ENCODE data around the gene PRRC2B.

DNA sequence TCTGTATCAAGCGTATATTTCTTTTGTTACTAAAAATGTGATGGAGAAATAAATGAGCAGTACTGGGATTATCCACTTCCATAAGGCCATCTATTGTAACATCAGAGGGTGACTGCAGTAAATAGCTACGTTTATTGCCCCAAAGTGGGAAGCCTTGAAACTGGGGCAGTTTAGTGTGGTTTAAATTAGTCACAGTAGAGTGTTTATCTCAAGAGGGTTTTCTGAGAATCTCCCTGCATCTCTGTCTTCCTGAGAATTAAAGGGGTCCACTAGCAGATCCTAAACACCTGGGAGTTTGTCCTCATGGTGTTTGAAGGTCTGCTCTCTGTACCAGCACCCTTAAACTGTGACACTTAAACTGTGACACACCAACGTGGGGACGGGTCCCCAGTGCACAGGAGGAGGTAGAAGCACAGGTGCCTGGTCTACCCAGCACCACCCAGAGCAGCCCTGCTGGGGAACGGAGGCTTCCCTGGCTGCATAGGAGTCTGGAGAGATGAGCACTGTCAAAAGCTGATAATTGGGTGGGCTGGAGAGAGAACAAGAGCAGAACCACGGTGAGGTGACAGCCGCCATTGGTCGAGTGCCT, 25.2 kb downstream of the PRRC2B start:
- TF ChIP-seq, protein P1, sequence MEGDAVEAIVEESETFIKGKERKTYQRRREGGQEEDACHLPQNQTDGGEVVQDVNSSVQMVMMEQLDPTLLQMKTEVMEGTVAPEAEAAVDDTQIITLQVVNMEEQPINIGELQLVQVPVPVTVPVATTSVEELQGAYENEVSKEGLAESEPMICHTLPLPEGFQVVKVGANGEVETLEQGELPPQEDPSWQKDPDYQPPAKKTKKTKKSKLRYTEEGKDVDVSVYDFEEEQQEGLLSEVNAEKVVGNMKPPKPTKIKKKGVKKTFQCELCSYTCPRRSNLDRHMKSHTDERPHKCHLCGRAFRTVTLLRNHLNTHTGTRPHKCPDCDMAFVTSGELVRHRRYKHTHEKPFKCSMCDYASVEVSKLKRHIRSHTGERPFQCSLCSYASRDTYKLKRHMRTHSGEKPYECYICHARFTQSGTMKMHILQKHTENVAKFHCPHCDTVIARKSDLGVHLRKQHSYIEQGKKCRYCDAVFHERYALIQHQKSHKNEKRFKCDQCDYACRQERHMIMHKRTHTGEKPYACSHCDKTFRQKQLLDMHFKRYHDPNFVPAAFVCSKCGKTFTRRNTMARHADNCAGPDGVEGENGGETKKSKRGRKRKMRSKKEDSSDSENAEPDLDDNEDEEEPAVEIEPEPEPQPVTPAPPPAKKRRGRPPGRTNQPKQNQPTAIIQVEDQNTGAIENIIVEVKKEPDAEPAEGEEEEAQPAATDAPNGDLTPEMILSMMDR (IDR thresholded peaks at IDR 0.05; ENCODE audit: low read depth, low read length, missing input control): no peak
- no peak for TF ChIP-seq RAD21 (IDR thresholded peaks at IDR 0.05)
- no peak for TF ChIP-seq GABPA (IDR thresholded peaks at IDR 0.05 in 1 of 2, conservative IDR thresholded peaks at IDR 0.05 in 1 of 2)

All from liver (tissue), 3 donors.